ENCODE measurements around the gene TEX44. TPM values are rescaled to one million over a fixed set of nuclear protein-coding genes. Genes with fewer than 3 reads are reported as not detected.

TEX44 gene
- total RNA-seq, 1 donor from 2014 or later: not detected

DNA sequence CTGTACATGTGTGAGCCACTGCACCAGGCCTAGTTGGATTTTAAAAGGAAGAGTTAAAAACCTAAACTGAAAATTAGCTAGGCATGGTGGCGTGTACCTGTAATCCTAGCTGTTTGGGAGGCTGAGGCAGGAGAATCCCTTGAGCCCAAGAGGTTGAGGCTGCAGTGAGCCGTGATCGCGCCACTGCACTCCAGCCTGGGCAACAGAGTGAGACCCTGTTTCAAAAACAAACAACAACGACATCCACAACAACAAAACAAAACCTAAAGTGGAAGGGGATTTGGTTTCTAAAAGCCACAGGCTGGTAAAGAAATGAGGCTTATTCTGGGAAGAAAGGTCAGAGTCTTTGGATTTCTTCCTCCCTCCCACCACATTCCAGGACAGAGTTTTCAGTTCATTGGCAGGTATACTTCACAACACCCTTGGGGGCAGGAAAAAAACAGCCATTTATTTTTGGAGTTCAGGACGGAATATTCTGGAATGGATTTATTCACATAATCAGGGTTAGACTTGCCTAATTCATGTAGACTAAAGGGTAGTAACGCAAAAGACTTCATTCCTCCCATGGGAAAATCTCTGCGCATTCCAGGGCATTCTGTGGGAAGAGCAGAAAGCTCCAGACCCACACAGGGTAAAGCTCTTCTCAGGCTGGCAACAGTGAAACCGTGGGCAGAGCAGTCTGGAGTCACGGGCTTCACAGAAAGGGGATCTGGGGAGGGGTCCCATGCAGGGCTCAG is 34.9 kb downstream of the TEX44 start:
- Mint-ChIP-seq H3K4me1 (peaks cover 9% of the 10 kb centered on the region), H3K4me3 (peak overlapping the region; percentile 64), H3K27me3 (ENCODE audit: insufficient read depth, low read depth) (peaks cover 8% of the 10 kb centered on the region), H3K9me3 (no peaks in the 10 kb centered on the region), H3K36me3 (no peaks in the 10 kb centered on the region), H3K27ac (peak overlapping the region; percentile 95)
- H3K9ac ChIP-seq: no peak overlapping the region
- no peak overlapping the region for H3K27ac ChIP-seq
- peaks cover 4% of the 10 kb centered on the region for H3K4me1 ChIP-seq
- H3K36me3 ChIP-seq: no peaks in the 10 kb centered on the region
- no peaks in the 10 kb centered on the region for H4K20me1 ChIP-seq (ENCODE audit: low read depth)
- no peak overlapping the region for H3K4me2 ChIP-seq
- H3F3A ChIP-seq (ENCODE audit: low read depth): peaks cover 17% of the 10 kb centered on the region
- TF ChIP-seq, protein P1, sequence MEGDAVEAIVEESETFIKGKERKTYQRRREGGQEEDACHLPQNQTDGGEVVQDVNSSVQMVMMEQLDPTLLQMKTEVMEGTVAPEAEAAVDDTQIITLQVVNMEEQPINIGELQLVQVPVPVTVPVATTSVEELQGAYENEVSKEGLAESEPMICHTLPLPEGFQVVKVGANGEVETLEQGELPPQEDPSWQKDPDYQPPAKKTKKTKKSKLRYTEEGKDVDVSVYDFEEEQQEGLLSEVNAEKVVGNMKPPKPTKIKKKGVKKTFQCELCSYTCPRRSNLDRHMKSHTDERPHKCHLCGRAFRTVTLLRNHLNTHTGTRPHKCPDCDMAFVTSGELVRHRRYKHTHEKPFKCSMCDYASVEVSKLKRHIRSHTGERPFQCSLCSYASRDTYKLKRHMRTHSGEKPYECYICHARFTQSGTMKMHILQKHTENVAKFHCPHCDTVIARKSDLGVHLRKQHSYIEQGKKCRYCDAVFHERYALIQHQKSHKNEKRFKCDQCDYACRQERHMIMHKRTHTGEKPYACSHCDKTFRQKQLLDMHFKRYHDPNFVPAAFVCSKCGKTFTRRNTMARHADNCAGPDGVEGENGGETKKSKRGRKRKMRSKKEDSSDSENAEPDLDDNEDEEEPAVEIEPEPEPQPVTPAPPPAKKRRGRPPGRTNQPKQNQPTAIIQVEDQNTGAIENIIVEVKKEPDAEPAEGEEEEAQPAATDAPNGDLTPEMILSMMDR (IDR thresholded peaks at IDR 0.05): no peak
- TF ChIP-seq EZH2 (IDR thresholded peaks at IDR 0.05) (no peak), EZH2phosphoT487 (IDR thresholded peaks at IDR 0.05) (no peak)
- no peak overlapping the region for H2AFZ ChIP-seq (replicated peaks)
- DNase-seq (ENCODE audit: low spot score): no peak
- no peaks in the 10 kb centered on the region for H3K79me2 ChIP-seq (ENCODE audit: low read depth)
- no peak overlapping the region for H3K4me3 ChIP-seq
- H3K27me3 ChIP-seq: no peaks in the 10 kb centered on the region
- no peaks in the 10 kb centered on the region for H3K9me3 ChIP-seq (ENCODE audit: low read depth)

DNA sequence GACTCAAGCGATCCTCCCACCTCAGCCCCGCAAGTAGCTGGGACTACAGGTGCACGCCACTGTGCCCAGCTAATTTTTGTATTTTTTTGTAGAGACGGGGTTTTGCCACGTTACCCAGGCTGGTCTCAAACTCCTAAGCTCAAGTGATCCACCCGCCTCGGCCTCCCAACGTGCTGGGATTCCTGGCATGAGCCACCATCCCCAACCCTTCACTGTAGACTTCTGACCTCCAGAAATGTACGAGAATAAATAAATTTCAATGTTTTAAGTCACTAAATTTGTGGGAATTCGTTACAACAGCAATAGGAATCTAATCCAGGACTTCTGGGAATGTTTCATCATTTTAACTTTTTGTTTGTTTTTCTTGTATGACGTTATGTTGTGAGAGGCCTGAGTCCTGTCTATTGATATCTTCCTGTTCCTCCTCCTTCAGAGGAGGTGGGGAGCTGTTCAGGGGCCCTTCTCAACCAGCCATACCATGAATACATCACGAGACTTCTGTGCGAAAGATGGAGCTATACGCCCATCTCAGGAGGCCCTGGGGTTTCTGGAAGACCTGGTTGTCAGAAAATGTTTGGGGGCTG is 40.0 kb downstream of the TEX44 start:
- Mint-ChIP-seq H3K36me3 (no peaks in the 10 kb centered on the region), H3K27ac (peak overlapping the region; percentile 17), H3K4me3 (no peak overlapping the region), H3K9me3 (no peaks in the 10 kb centered on the region), H3K27me3 (ENCODE audit: insufficient read depth, low read depth) (peaks cover 3% of the 10 kb centered on the region), H3K4me1 (peaks cover 4% of the 10 kb centered on the region)
- no peak overlapping the region for H3K9ac ChIP-seq
- H3K27me3 ChIP-seq: no peaks in the 10 kb centered on the region
- peaks cover 2% of the 10 kb centered on the region for H3K4me1 ChIP-seq
- no peak overlapping the region for H3K4me3 ChIP-seq
- no peak for DNase-seq (ENCODE audit: low spot score)
- no peak overlapping the region for H3K27ac ChIP-seq
- H4K20me1 ChIP-seq (ENCODE audit: low read depth): no peaks in the 10 kb centered on the region
- no peaks in the 10 kb centered on the region for H3K79me2 ChIP-seq (ENCODE audit: low read depth)
- H3K4me2 ChIP-seq: no peak overlapping the region
- no peaks in the 10 kb centered on the region for H3K9me3 ChIP-seq (ENCODE audit: low read depth)
- TF ChIP-seq, protein P1 (IDR thresholded peaks at IDR 0.05): no peak
- TF ChIP-seq EZH2phosphoT487 (IDR thresholded peaks at IDR 0.05) (no peak), EZH2 (IDR thresholded peaks at IDR 0.05) (no peak)
- peaks cover 14% of the 10 kb centered on the region for H3F3A ChIP-seq (ENCODE audit: low read depth)
- H2AFZ ChIP-seq (replicated peaks): peak overlapping the region; percentile 15
- H3K36me3 ChIP-seq: no peaks in the 10 kb centered on the region

DNA sequence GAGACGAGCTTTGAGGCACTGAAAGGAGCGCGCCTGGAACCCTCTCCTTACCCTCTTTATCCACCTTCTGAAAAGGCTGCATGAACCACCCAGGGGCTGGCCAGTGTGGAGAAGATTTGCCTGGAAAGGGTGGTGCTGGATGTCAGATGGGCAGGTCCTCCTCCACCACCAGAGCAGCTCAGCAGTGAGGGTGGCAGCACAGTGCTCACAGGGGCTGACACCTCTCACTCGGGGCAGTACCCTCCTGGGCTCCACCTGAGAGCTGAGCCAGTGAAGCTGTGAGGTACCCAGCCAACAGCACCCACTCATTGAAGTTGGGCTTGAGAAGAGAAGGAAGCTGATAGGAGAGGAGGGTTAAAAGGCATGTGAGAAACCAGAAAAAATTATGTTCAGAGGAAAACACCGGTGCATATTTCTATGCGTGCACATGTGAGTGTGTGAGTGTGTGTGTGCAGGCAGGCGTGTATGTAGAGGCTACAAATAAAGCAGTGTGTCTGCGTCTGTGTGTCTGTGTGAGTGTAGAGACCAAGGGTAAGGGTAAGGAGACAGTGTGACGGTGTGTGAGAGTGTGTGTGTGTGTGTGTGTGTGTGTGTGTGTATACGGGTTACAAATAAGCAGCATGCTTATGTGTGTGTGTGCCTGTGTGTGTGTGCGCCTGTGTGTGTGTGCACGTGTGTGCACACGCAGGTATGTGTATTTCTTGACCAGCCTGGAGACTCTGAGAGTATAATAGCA is 40.7 kb downstream of the TEX44 start:
- H3K27ac Mint-ChIP-seq: peak overlapping the region; percentile 52
- no peaks in the 10 kb centered on the region for H3K36me3 ChIP-seq
- no peaks in the 10 kb centered on the region for H3K9me3 ChIP-seq (ENCODE audit: low read depth)
- H3K4me1 ChIP-seq: no peaks in the 10 kb centered on the region
- H2AFZ ChIP-seq (replicated peaks): peak overlapping the region; percentile 15
- no peak overlapping the region for H3K27ac ChIP-seq
- H3K27me3 ChIP-seq: no peaks in the 10 kb centered on the region
- H3K9ac ChIP-seq: no peak overlapping the region
- no peak overlapping the region for H3K4me3 Mint-ChIP-seq
- H3K27me3 Mint-ChIP-seq (ENCODE audit: insufficient read depth, low read depth): no peaks in the 10 kb centered on the region
- TF ChIP-seq EZH2phosphoT487 (IDR thresholded peaks at IDR 0.05) (no peak), EZH2 (IDR thresholded peaks at IDR 0.05) (no peak)
- TF ChIP-seq, protein P1 (IDR thresholded peaks at IDR 0.05): no peak
- H3F3A ChIP-seq (ENCODE audit: low read depth): peaks cover 7% of the 10 kb centered on the region
- no peak overlapping the region for H3K4me2 ChIP-seq
- H4K20me1 ChIP-seq (ENCODE audit: low read depth): no peaks in the 10 kb centered on the region
- no peaks in the 10 kb centered on the region for H3K79me2 ChIP-seq (ENCODE audit: low read depth)
- H3K4me1 Mint-ChIP-seq: peaks cover 3% of the 10 kb centered on the region
- no peak overlapping the region for H3K4me3 ChIP-seq
- H3K36me3 Mint-ChIP-seq: no peaks in the 10 kb centered on the region
- no peaks in the 10 kb centered on the region for H3K9me3 Mint-ChIP-seq
- no peak for DNase-seq (ENCODE audit: low spot score)
